HL-60 (cell line): ENCODE measurements around the gene TRDN.

ENCODE experiments used
- POLR2AphosphoS5 ChIP-seq: IDR thresholded peaks from 2 replicates; pipeline ENCODE4 v1.6.1; 2012; ENCODE audit warnings: low read depth
- TF ChIP-seq, protein P1 (sequence below): IDR thresholded peaks from one replicate; pipeline ENCODE4 v1.5.1; 2011; ENCODE audit warnings: low read length, control low read depth, inconsistent platforms; ENCODE audit not compliant: insufficient read depth
- TF ChIP-seq, protein P2 (sequence below): IDR thresholded peaks from 2 replicates; pipeline ENCODE4 v1.6.1; 2012; ENCODE audit warnings: low read depth; ENCODE audit not compliant: insufficient replicate concordance

DNA sequence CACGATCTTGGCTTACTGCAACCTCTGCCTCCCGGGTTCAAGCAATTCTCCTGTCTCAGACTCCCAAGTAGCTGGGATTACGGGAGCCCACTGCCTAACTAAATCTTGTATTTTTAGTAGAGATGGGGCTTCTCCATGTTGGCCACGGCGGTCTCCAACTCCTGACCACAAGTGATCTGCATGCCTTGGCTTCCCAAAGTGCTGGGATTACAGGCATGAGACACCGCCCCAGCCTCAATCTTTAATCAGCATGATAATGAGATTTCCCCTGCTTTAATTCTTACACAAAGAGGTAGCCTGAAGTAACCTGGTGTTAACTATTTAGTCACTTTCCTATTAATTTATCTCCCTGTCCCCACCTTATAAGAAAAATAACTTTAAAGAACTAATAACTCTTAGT lies 31.3 kb upstream of the TRDN start:
- TF ChIP-seq, protein P1, sequence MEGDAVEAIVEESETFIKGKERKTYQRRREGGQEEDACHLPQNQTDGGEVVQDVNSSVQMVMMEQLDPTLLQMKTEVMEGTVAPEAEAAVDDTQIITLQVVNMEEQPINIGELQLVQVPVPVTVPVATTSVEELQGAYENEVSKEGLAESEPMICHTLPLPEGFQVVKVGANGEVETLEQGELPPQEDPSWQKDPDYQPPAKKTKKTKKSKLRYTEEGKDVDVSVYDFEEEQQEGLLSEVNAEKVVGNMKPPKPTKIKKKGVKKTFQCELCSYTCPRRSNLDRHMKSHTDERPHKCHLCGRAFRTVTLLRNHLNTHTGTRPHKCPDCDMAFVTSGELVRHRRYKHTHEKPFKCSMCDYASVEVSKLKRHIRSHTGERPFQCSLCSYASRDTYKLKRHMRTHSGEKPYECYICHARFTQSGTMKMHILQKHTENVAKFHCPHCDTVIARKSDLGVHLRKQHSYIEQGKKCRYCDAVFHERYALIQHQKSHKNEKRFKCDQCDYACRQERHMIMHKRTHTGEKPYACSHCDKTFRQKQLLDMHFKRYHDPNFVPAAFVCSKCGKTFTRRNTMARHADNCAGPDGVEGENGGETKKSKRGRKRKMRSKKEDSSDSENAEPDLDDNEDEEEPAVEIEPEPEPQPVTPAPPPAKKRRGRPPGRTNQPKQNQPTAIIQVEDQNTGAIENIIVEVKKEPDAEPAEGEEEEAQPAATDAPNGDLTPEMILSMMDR: no peak
- no peak for TF ChIP-seq POLR2AphosphoS5
- TF ChIP-seq, protein P2, sequence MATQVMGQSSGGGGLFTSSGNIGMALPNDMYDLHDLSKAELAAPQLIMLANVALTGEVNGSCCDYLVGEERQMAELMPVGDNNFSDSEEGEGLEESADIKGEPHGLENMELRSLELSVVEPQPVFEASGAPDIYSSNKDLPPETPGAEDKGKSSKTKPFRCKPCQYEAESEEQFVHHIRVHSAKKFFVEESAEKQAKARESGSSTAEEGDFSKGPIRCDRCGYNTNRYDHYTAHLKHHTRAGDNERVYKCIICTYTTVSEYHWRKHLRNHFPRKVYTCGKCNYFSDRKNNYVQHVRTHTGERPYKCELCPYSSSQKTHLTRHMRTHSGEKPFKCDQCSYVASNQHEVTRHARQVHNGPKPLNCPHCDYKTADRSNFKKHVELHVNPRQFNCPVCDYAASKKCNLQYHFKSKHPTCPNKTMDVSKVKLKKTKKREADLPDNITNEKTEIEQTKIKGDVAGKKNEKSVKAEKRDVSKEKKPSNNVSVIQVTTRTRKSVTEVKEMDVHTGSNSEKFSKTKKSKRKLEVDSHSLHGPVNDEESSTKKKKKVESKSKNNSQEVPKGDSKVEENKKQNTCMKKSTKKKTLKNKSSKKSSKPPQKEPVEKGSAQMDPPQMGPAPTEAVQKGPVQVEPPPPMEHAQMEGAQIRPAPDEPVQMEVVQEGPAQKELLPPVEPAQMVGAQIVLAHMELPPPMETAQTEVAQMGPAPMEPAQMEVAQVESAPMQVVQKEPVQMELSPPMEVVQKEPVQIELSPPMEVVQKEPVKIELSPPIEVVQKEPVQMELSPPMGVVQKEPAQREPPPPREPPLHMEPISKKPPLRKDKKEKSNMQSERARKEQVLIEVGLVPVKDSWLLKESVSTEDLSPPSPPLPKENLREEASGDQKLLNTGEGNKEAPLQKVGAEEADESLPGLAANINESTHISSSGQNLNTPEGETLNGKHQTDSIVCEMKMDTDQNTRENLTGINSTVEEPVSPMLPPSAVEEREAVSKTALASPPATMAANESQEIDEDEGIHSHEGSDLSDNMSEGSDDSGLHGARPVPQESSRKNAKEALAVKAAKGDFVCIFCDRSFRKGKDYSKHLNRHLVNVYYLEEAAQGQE: no peak
